ENCODE measurements around the gene PEX3. TPM values are rescaled to one million over a fixed set of nuclear protein-coding genes. Genes with fewer than 3 reads are reported as not detected.
A peak's percentile ranks its signal among the peaks of the same experiment; 100 is the strongest.
"Not testable (repeated sequence)": the region's sequence is repeated elsewhere in the genome, so short reads cannot be mapped to it uniquely, and the experiment has no call there.

Gene PEX3
- total RNA-seq, 1 experiment from 2014 or later = 23.8 TPM

- H3K4me1 ChIP-seq (ENCODE audit: insufficient read depth, low read length) = peaks cover 19% of the 10 kb centered on the region
- TF ChIP-seq CTCF (conservative IDR thresholded peaks at IDR 0.05; ENCODE audit: low read depth, low read length) = no peak
- TF ChIP-seq EZH2phosphoT487 (IDR thresholded peaks at IDR 0.05; ENCODE audit: borderline replicate concordance, low read length) = no peak
- TF ChIP-seq EZH2 (IDR thresholded peaks at IDR 0.05; ENCODE audit: low read length, unreplicated experiment) = no peak
- no TSS peak for BruUV-seq (replicated peaks)
- H3K9me3 ChIP-seq (ENCODE audit: low read length) = no peaks in the 10 kb centered on the region
- no peaks in the 10 kb centered on the region for H3K9me2 ChIP-seq (replicated peaks; ENCODE audit: low read length)
- intact Hi-C loops (cut with micrococcal nuclease) = no loop called here
- H3K79me2 ChIP-seq (ENCODE audit: low read length) = peaks cover 40% of the 10 kb centered on the region
- no peak overlapping the region for H3K9ac ChIP-seq (ENCODE audit: low read length)
- no peak overlapping the region for H3K27ac ChIP-seq (ENCODE audit: low read length)
- CTCF ChIA-PET = no interaction called here
- DNase-seq = no peak
- no peak overlapping the region for H2AFZ ChIP-seq (ENCODE audit: low read length)
- no peak overlapping the region for H3K4me2 ChIP-seq (ENCODE audit: low read length)
- POLR2A ChIA-PET (ENCODE audit: unreplicated experiment) = no interaction called here
- ATAC-seq = no peak
- H4K20me1 ChIP-seq (ENCODE audit: low read length) = 0 out of 2 replicates have a peak, but pooled peaks cover 3% of the 10 kb centered on the region
- no peaks in the 10 kb centered on the region for H3K27me3 ChIP-seq (ENCODE audit: low read length)
- H3K4me3 ChIP-seq (ENCODE audit: low read length) = no peak overlapping the region
- peaks cover 12% of the 10 kb centered on the region; the same call in 1 of the 2 replicates for H3K36me3 ChIP-seq (ENCODE audit: low read depth, low read length)
- H3F3A ChIP-seq (ENCODE audit: low read length, unreplicated experiment) = no peaks in the 10 kb centered on the region
These were observed 56.9 kb downstream of the PEX3 start for GRCh38 chr6:143507358-143508145.

GRCh38 chr6:143510326-143510725 is 59.7 kb downstream of the PEX3 start:
- H3F3A ChIP-seq (ENCODE audit: low read length, unreplicated experiment); ATAC-seq; H4K20me1 ChIP-seq (ENCODE audit: low read length); BruUV-seq (replicated peaks); DNase-seq; H3K27me3 ChIP-seq (ENCODE audit: low read length); H3K9me2 ChIP-seq (replicated peaks; ENCODE audit: low read length); H3K9me3 ChIP-seq (ENCODE audit: low read length); intact Hi-C loops (cut with micrococcal nuclease); H3K36me3 ChIP-seq (ENCODE audit: low read depth, low read length): not testable (repeated sequence)
- Histone ChIP-seq H3K4me3 (ENCODE audit: low read length) (peak overlapping the region; percentile 69), H3K4me1 (ENCODE audit: insufficient read depth, low read length) (peaks cover 19% of the 10 kb centered on the region), H3K27ac (ENCODE audit: low read length) (peak overlapping the region; percentile 50; the same call in 1 of the 2 replicates), H2AFZ (ENCODE audit: low read length) (peak overlapping the region; percentile 80; the same call in 1 of the 2 replicates), H3K4me2 (ENCODE audit: low read length) (peak overlapping the region; percentile 96), H3K9ac (ENCODE audit: low read length) (peak overlapping the region; percentile 81), H3K79me2 (ENCODE audit: low read length) (peaks cover 40% of the 10 kb centered on the region)
- POLR2A ChIA-PET (ENCODE audit: unreplicated experiment) = interaction anchor here (0.5 kb wide), 1 partner anchor 307 kb away, joined by 4 read pairs; no protein-coding TSS in a partner anchor
- CTCF ChIA-PET = interaction anchor here (0.5 kb wide), 1 partner anchor 322 kb away, joined by 7 read pairs; no protein-coding TSS in a partner anchor

GRCh38 chr6:143510991-143511891 is 60.6 kb downstream of the PEX3 start, which contains the start of gene FUCA2:
TSS of gene FUCA2 (minus strand) at chr6:143511720. CDS start at chr6:143511634, 86 bp downstream.
- intact Hi-C loops (cut with micrococcal nuclease) = no loop called here
- BruUV-seq (replicated peaks) = no TSS peak
- Histone ChIP-seq H3K9ac (ENCODE audit: low read length) (peak within 1 kb of the TSS; percentile 81), H3F3A (ENCODE audit: low read length, unreplicated experiment) (no peaks in the 10 kb centered on the region), H3K4me1 (ENCODE audit: insufficient read depth, low read length) (peaks cover 19% of the 10 kb centered on the region), H4K20me1 (ENCODE audit: low read length) (0 out of 2 replicates have a peak, but pooled peaks cover 3% of the 10 kb centered on the region), H3K27ac (ENCODE audit: low read length) (peak within 1 kb of the TSS; percentile 50), H3K4me2 (ENCODE audit: low read length) (peak within 1 kb of the TSS; percentile 96), H3K9me3 (ENCODE audit: low read length) (no peaks in the 10 kb centered on the region), H3K79me2 (ENCODE audit: low read length) (peaks cover 40% of the 10 kb centered on the region), H3K36me3 (ENCODE audit: low read depth, low read length) (peaks cover 4% of the 10 kb centered on the region; the same call in 1 of the 2 replicates), H3K9me2 (replicated peaks; ENCODE audit: low read length) (no peaks in the 10 kb centered on the region), H3K4me3 (ENCODE audit: low read length) (peak within 1 kb of the TSS; percentile 69), H3K27me3 (ENCODE audit: low read length) (no peaks in the 10 kb centered on the region), H2AFZ (ENCODE audit: low read length) (peak within 1 kb of the TSS; percentile 80)
- TF ChIP-seq EZH2phosphoT487 (IDR thresholded peaks at IDR 0.05; ENCODE audit: borderline replicate concordance, low read length) (no peak), EZH2 (IDR thresholded peaks at IDR 0.05; ENCODE audit: low read length, unreplicated experiment) (no peak), CTCF (conservative IDR thresholded peaks at IDR 0.05; ENCODE audit: low read depth, low read length) (no peak)
- CTCF ChIA-PET = interaction anchor here (0.5 kb wide), 2 partner anchors 10 to 321 kb away, joined by 3 to 7 read pairs; no protein-coding TSS in a partner anchor
- ATAC-seq (peak; percentile 80), DNase-seq (peak; percentile 74)
- POLR2A ChIA-PET (ENCODE audit: unreplicated experiment) = interaction anchor here (0.5 kb wide), 1 partner anchor 308 kb away, joined by 4 read pairs; no protein-coding TSS in a partner anchor
